ENCODE measurements around the gene CTNNB1. TPM values are rescaled to one million over a fixed set of nuclear protein-coding genes. Genes with fewer than 3 reads are reported as not detected.
A peak's percentile ranks its signal among the peaks of the same experiment; 100 is the strongest.

CTNNB1 gene
- total and polyA plus RNA-seq, 2 of the 8 experiments (the other 6 are each of a cell fraction or from before 2014, with no cell fraction given) = 356 to 579 TPM

DNA sequence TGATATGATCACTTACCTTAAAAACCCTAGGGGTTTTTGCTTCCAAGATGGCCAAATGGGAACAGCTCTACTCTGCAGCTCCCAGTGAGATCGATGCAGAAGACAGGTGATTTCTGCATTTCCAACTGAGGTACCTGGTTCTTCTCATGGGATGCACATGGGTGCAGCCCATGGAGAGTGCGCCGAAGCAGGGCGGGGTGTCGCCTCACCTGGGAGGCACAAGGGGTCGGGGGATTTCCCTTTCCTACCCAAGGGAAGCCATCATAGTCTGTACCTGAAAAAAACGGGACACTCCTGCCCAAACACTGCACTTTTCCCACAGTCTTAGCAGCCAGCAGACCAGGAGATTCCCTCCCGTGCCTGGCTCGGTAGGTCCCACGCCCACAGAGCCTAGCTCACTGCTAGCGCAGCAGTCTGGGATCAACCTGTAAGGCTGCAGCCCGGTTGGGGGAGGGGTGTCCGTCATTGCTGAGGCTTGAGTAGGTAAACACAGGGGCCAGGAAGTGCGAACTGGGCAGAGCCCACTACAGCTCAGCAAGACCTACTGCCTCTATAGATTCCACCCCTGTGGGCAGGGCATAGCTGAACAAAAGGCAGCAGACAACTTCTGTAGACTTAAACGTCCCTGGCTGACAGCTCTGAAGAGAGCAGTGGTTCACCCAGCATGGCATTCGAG is 78.6 kb downstream of the CTNNB1 start:
- no peak overlapping the region for H3K56ac ChIP-seq (replicated peaks; ENCODE audit: insufficient read length, low read depth, low read length)
- H4K8ac ChIP-seq (ENCODE audit: extremely low read depth, insufficient read depth, low read length) = no peak overlapping the region
- H2BK12ac ChIP-seq (ENCODE audit: low read depth, low read length) = peak overlapping the region; percentile 84
- H3K9ac ChIP-seq (replicated peaks in 1 of 4; ENCODE audit: extremely low read depth in 1 of 4, low read depth in 3 of 4, low read length in 3 of 4) = no peak overlapping the region; a peak in 2 of 7 replicates
- peak overlapping the region in 1 of 4 experiments; percentile 17; a peak in 1 of 8 replicates for H3K4me3 ChIP-seq (ENCODE audit: extremely low read depth in 1 of 4, insufficient read depth in 2 of 4, low read depth in 3 of 4, low read length in 4 of 4)
- FAIRE-seq = no peak
- no peak overlapping the region for H4K91ac ChIP-seq (replicated peaks; ENCODE audit: insufficient read length, low read length)
- 0 out of 2 replicates have a peak overlapping the region, but pooled peaks have one; percentile 57 for H2AK5ac ChIP-seq (ENCODE audit: low read depth, low read length)
- H2BK15ac ChIP-seq (ENCODE audit: low read length) = no peak overlapping the region; the same call in 1 of the 2 replicates
- H4K20me1 ChIP-seq (replicated peaks in 1 of 2; ENCODE audit: control insufficient read depth in 1 of 2, insufficient read depth in 2 of 2, low read length in 2 of 2) = no peaks in the 10 kb centered on the region
- WGBS, 2 experiments (ENCODE audit: extremely low coverage in 1 of 2, insufficient coverage in 1 of 2, insufficient read length in 1 of 2, insufficient replicate concordance in 2 of 2, low coverage in 1 of 2, low lambda C conversion rate in 2 of 2, missing lambda C conversion rate in 1 of 2) = 63% methylated on average over 13 of the region's 16 CpGs; no CpG with 5 or more reads in 1 of the 2 experiments
- no peak overlapping the region for H3K23ac ChIP-seq (ENCODE audit: insufficient read length)
- H2BK120ac ChIP-seq (replicated peaks; ENCODE audit: low read depth, low read length) = no peak overlapping the region
- no peaks in the 10 kb centered on the region for H3K79me2 ChIP-seq (ENCODE audit: control insufficient read depth in 1 of 2, insufficient read depth in 2 of 2, low read length in 2 of 2)
- no peak overlapping the region for H4K5ac ChIP-seq (ENCODE audit: insufficient read length, low read depth, low read length)
- 0 out of 2 replicates have a peak overlapping the region, but pooled peaks have one; percentile 24 for H3K18ac ChIP-seq (ENCODE audit: extremely low read depth, low read length)
- H3K23me2 ChIP-seq (ENCODE audit: low read depth, low read length) = no peaks in the 10 kb centered on the region
- no peak overlapping the region for H3K4ac ChIP-seq (replicated peaks; ENCODE audit: insufficient read length, low read depth, low read length)
- no peak overlapping the region for H3K27ac ChIP-seq (ENCODE audit: low read depth, low read length)
- H3K14ac ChIP-seq (ENCODE audit: insufficient read length) = no peak overlapping the region
- ChIA-PET POLR2A (ENCODE audit: partially characterized antibody) (interaction anchor here (1.6 kb wide), 2 partner anchors 12 to 35 kb away, joined by 4 read pairs; no protein-coding TSS in a partner anchor), CTCF (ENCODE audit: partially characterized antibody) (interaction anchor here (1.2 to 1.8 kb wide), 2 partner anchors 11 to 12 kb away, joined by 3 to 6 read pairs; no protein-coding TSS in a partner anchor)
- peak overlapping the region; percentile 66 for H2BK5ac ChIP-seq (ENCODE audit: low read depth, low read length)
- TF ChIP-seq ZNF274 (IDR thresholded peaks at IDR 0.05; ENCODE audit: borderline replicate concordance, extremely low read depth, low read length) (no peak), RFX5 (IDR thresholded peaks at IDR 0.05; ENCODE audit: borderline replicate concordance, low read depth, low read length) (no peak), ASH2L (IDR thresholded peaks at IDR 0.05; ENCODE audit: low read length) (peak; percentile 49), RAD21 (IDR thresholded peaks at IDR 0.05 in 1 of 2, conservative IDR thresholded peaks at IDR 0.05 in 1 of 2; ENCODE audit: low read depth in 2 of 2, low read length in 2 of 2) (no peak)
- H3K79me1 ChIP-seq (ENCODE audit: low read depth, low read length) = no peaks in the 10 kb centered on the region
- H3K4me2 ChIP-seq (ENCODE audit: insufficient read depth in 1 of 2, low read depth in 2 of 2, low read length in 2 of 2) = peak overlapping the region in 1 of 2 experiments; percentile 29; a peak in 2 of 4 replicates
- peak in 1 of 2 experiments; percentile 59 for DNase-seq (ENCODE audit: low read depth in 1 of 2, low spot score in 2 of 2)
- H3K36me3 ChIP-seq (ENCODE audit: control insufficient read depth in 2 of 4, insufficient read depth in 4 of 4, low read length in 3 of 4) = peaks cover 0 to 5% (median 0%) of the 10 kb centered on the region in 4 experiments; a peak in 2 of 8 replicates
- H3K27me3 ChIP-seq (replicated peaks in 1 of 4; ENCODE audit: control insufficient read depth in 3 of 4, extremely low read depth in 1 of 4, insufficient read depth in 3 of 4, low read length in 3 of 4) = no peaks in the 10 kb centered on the region
- H3K9me3 ChIP-seq (ENCODE audit: insufficient read depth in 2 of 2, low read depth in 1 of 2, low read length in 1 of 2) = peaks cover 8 to 9% of the 10 kb centered on the region in 2 experiments; a peak in 3 of 4 replicates
- 0 out of 2 replicates have a peak overlapping the region, but pooled peaks have one; percentile 76 for H2AFZ ChIP-seq (ENCODE audit: low read length)
- peaks cover 0 to 8% (median 3%) of the 10 kb centered on the region in 4 experiments; a peak in 3 of 7 replicates for H3K4me1 ChIP-seq (replicated peaks in 1 of 4; ENCODE audit: control insufficient read depth in 3 of 4, insufficient read depth in 4 of 4, low read length in 3 of 4)
- H2BK20ac ChIP-seq (ENCODE audit: low read length) = peak overlapping the region; percentile 86; the same call in 1 of the 2 replicates

Measured in H1 (cell line).